Stromal cell of bone marrow (primary cell): ENCODE results near the gene TMEM238L.

Experiments
- DNase-seq: peaks from one replicate; pipeline ENCODE4 v3.0.0-alpha.2; 2012; ENCODE audit warnings: low read depth

Gene TMEM238L

DNA sequence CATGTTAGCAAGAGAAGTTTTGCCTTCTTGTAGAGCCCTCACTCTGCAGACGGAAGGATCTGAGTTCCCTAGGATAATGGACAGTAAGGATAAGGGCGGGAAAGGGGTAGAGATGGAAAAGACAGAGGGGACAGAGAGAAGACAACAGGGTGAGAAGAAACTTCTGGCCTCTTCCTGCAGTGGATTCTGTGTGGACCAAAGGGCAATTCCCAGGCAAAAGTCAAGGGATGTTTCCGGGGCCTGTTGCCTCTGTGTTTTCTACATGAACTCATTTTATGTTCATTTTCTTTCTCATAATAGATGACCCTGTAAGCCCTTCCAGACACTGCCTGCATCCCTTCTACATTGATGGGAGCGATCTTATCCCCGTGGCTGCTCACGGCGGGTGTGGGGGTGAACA is 647 bp upstream of the TMEM238L start:
- no peak for DNase-seq

- DNase-seq: no peak
These were observed 549 bp downstream of the TMEM238L start for GRCh38 chr17:10803350-10803749.

GRCh38 chr17:10802496-10803284 is 1.2 kb downstream of the TMEM238L start:
- no peak for DNase-seq

GRCh38 chr17:10799407-10799806 is 4.5 kb downstream of the TMEM238L start:
- DNase-seq: no peak

DNA sequence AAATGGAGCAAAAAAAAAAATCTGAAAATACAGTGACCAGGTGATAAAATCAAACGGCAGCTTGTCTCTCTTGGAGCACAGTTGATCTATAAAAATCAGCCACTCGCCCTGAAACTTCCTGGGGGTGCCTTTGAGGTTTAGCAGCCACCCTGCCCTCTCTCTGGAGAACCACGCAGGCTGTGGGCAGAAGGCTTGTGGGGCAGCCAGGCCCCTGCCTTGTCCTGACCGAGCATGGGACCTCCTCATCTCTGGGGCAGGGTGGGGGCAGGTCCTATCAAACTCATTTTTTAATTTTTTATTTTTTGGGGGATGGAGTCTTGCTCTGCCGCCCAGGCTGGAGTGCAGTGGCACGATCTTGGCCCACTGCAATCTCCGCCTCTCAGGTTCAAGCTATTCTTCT is 5.0 kb downstream of the TMEM238L start:
- no peak for DNase-seq

- DNase-seq: no peak
These were observed 5.6 kb downstream of the TMEM238L start for GRCh38 chr17:10798332-10798749.

DNA sequence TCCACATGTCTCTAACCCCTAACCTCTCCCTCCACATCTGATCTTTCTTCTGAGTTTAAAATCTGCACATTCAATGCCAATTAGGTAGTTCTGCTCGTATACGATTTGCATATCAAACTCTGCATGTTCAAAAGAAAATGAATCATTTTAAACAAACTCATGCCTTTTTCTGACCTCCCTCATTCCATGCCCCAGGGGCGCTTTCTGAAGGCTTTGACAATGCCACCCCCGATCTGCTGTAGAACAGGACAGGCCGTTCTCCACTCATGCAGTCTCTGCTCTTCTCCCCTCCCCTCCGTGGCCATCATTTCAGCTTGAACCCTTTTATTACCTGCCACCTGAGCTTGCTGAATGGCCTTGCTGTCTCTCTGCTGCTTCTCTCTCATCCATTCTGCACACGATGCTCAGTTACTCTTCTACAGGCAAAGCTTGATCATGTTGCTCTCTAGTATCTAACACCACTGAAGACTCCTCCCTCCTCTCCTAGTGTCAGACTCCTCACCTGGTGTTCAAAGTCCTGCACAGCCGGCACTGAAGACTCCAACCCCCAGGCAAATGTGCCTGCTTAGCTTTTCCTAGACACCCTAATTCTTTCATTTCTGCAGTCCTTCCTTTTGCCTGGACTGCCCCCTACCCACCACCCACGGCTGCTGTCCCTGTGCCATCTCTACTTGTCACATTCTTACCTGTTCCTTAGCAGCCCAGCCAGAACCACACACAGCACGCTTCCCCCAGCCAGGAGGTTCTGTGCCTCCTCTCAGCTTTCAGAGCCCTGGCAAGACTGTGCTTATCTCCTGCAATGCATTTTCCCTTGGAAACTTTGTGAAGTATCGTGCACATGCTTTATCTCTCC is 6.2 kb downstream of the TMEM238L start:
- no peak for DNase-seq

GRCh38 chr17:10793816-10794215 is 10.1 kb downstream of the TMEM238L start:
- DNase-seq: no peak

- no peak for DNase-seq
These were observed 10.6 kb downstream of the TMEM238L start for GRCh38 chr17:10793256-10793655.

- DNase-seq: no peak
These were observed 11.7 kb downstream of the TMEM238L start for GRCh38 chr17:10792151-10792550.

DNA sequence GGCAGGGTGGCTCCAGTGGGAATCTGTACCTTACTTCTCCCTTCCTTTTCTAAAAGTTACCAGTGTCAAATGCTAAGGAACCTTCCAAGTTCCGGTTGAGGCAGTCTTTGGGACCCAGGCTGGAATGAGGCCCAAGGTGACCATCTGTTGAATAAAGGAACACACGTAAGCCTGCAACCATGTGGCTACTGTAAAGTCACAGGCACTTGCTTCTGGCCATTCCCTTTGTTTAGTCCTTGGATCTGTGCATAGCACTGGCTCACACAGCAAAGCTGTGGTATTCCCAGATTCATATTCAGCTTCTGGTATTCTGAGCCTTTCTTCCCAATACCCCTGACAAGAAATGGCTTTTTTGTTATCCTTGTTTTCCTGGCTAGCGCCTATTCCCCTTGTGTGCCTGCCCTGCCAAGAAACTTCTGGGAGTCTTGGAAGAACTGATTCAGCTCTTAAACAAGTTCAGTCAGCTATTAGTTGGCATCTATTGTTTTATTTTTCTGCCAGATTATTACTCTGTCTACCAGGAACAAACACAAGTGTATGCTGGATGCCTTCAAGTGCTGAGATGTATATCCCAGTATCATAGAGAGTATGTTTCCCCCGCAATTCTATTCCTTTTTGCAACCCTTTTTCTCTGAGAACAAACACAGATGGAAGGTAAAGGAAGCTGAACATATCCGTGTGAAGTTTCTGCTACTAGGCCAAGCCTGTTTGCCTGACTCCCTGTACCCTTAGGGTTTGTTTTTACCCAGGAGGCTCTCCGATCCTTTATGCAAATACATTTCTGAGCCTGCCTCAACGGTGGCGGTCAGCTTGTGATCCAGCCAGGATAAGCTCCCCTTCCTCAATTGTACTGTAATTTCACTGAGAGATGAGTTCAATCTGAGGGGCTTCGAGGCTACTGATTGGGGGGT is 13.2 kb downstream of the TMEM238L start:
- peak; percentile 15 for DNase-seq

- no peak for DNase-seq
These were observed 14.1 kb downstream of the TMEM238L start for GRCh38 chr17:10789694-10790271.

- DNase-seq: no peak
These were observed 16.4 kb downstream of the TMEM238L start for GRCh38 chr17:10787306-10788045.

DNA sequence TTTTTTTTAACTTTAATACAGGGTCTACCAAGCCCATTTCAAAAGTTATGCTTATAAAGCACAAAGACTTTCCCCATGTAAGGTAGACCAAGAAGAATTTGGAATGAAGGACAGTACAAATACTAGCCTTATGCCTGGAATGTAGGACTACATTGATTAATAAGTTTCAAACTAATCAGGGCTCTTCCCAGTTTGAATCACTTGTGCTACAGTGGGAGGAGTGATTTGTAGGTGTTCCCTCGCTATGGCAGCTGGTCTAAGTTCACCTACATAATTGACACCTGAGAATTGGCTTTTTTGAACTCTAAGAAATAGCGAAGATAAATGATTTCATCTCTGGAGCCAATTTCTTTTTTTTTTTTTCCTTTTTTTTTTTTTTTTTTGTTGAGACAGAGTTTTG is 18.6 kb downstream of the TMEM238L start:
- DNase-seq: no peak

DNA sequence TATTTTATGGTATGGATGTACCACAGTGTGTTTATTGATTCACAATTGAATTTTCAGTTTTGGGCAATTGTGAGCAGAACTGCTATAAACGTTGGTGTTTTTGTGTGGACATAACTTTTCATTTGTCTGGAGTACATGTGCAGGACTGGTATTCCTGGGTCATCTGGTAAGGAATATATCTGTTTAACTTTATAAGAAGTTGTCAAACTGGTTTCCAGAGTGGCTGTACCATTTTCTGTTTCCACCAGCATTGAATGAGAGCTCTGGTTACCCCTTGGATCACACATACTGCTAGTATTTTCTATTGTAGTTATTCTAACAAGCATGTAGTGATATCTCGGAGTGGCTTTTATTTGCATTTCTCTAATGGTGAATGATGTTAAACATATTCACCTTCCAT is 24.3 kb downstream of the TMEM238L start:
- no peak for DNase-seq

DNA sequence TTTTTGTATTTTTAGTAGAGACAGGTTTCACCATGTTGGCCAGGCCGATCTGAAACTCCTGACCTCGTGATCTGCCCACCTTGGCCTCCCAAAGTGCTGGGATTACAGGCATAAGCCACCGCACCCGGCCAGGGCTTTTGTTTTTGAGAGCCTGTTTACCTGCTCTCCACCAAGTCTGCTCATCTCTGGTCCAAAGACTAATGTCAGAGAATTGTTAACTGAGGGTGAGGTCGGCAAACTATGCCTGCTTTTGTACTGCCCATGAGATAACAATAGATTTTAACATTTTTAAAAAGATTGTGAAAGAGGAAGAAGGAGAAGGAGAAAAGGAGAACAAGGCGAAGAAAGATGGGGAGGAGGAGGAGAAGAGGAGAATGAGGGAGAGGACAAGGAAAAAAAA is 26.0 kb downstream of the TMEM238L start:
- no peak for DNase-seq

GRCh38 chr17:10777131-10777807 is 26.6 kb downstream of the TMEM238L start:
- DNase-seq: no peak

- no peak for DNase-seq
These were observed 27.5 kb downstream of the TMEM238L start for GRCh38 chr17:10776381-10776780.

DNA sequence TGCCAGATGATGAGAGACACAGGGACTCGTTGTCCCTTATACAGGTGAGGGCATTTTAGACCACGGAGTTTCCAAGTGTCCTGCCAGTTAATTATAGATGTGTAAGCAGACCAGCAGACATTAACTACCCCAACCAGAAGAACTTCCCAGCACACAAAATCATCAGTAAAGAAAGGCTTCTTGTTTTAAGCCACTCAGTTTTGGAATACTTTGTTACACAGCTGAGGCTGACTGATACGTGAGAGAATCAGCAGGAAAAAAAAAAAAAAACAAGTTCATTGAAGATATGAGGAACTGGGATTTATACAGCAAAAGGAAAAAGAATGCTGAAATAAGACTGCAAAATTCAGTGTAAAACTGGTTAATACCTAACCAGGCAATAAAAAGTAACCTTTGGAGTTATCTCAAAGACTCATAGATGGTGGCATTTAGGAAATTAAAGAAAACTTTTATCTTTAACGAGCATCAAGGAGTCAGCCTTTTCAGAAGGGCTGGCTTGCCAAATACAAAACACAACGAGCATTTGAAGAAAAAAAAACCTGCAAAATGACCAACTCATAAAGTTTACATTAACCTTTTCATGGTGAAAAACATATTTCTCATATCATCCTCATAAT is 28.1 kb downstream of the TMEM238L start:
- DNase-seq: no peak

DNA sequence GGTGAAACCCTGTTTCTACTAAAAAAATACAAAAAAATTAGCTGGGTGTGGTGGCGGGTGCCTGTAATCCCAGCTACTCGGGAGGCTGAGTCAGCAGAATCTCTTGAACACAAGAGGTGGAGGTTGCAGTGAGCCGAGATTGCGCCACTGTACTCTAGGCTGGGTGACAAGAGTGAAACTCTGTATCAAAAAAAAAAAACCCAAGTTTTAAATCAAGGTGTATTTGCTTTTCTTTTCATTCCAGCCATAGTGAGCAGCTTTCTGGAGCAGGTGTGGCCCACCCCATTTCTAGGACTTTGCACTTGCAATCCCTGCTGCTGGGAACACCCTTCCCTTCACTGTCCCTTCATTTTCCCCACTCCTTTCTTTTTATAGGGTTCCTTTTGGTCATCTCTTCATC is 28.8 kb downstream of the TMEM238L start:
- DNase-seq: no peak
